Activated CD8-positive, alpha-beta memory T cell treated with anti-CD3 and anti-CD28 coated beads for 24 hours (primary cell): Measurements from ENCODE around the gene CTNNA3.

Experiments used
- DNase-seq: peaks from one replicate; pipeline ENCODE4 v3.0.0-alpha.2; 2020

Gene CTNNA3

GRCh38 chr10:66723608-66724400, 972.2 kb downstream of the CTNNA3 start:
- no peak for DNase-seq

- no peak for DNase-seq
These were observed 976.5 kb downstream of the CTNNA3 start for GRCh38 chr10:66719483-66719882.

GRCh38 chr10:66717231-66717981, 978.6 kb downstream of the CTNNA3 start:
- DNase-seq: no peak

GRCh38 chr10:66714741-66715140, 981.3 kb downstream of the CTNNA3 start:
- DNase-seq: no peak

- no peak for DNase-seq
These were observed 982.6 kb downstream of the CTNNA3 start for GRCh38 chr10:66713387-66713786.

GRCh38 chr10:66698069-66698468, 997.9 kb downstream of the CTNNA3 start:
- DNase-seq: no peak

GRCh38 chr10:66695046-66695445, 1000.9 kb downstream of the CTNNA3 start:
- no peak for DNase-seq

- no peak for DNase-seq
These were observed 1011.4 kb downstream of the CTNNA3 start for GRCh38 chr10:66684581-66684980.

- no peak for DNase-seq
These were observed 1015.1 kb downstream of the CTNNA3 start for GRCh38 chr10:66680886-66681285.

GRCh38 chr10:66678521-66678920, 1017.5 kb downstream of the CTNNA3 start:
- no peak for DNase-seq

- no peak for DNase-seq
These were observed 1022.9 kb downstream of the CTNNA3 start for GRCh38 chr10:66673071-66673470.

- no peak for DNase-seq
These were observed 1024.4 kb downstream of the CTNNA3 start for GRCh38 chr10:66671562-66671961.

- DNase-seq: no peak
These were observed 1024.9 kb downstream of the CTNNA3 start for GRCh38 chr10:66671064-66671463.

- no peak for DNase-seq
These were observed 1039.5 kb downstream of the CTNNA3 start for GRCh38 chr10:66656499-66656898.

GRCh38 chr10:66654861-66655260, 1041.1 kb downstream of the CTNNA3 start:
- DNase-seq: no peak

- DNase-seq: no peak
These were observed 1044.5 kb downstream of the CTNNA3 start for GRCh38 chr10:66651308-66652082.

GRCh38 chr10:66649626-66650025, 1046.4 kb downstream of the CTNNA3 start:
- no peak for DNase-seq

GRCh38 chr10:66642217-66642616, 1053.8 kb downstream of the CTNNA3 start:
- DNase-seq: no peak

GRCh38 chr10:66639371-66639770, 1056.6 kb downstream of the CTNNA3 start:
- no peak for DNase-seq

GRCh38 chr10:66637273-66638036, 1058.5 kb downstream of the CTNNA3 start:
- DNase-seq: no peak

- no peak for DNase-seq
These were observed 1066.0 kb downstream of the CTNNA3 start for GRCh38 chr10:66629996-66630395.

- no peak for DNase-seq
These were observed 1068.8 kb downstream of the CTNNA3 start for GRCh38 chr10:66627156-66627555.
